CD4-positive, alpha-beta T cell treated with Interleukin-21 for 1 hour (primary cell): Measurements from ENCODE around the gene EEIG1.

Experiments
- DNase-seq: peaks from one replicate; pipeline ENCODE4 v3.0.0-alpha.2; 2020

The EEIG1 gene

GRCh38 chr9:127937388-127938297, 43.1 kb downstream of the EEIG1 start, which contains the start of gene DPM2:
Gene DPM2 (minus strand): TSS chr9:127937854. CDS start chr9:127937820, 34 bp downstream.
- peak; percentile 86 for DNase-seq

GRCh38 chr9:127937056-127937387, 43.8 kb downstream of the EEIG1 start:
- DNase-seq = no peak

GRCh38 chr9:127936347-127936852, 44.4 kb downstream of the EEIG1 start:
- no peak for DNase-seq

- DNase-seq = no peak
Measured at GRCh38 chr9:127935765-127936221, 45.0 kb downstream of the EEIG1 start.

- no peak for DNase-seq
Measured at GRCh38 chr9:127934986-127935385, 45.8 kb downstream of the EEIG1 start.

GRCh38 chr9:127934248-127934647, 46.5 kb downstream of the EEIG1 start:
- DNase-seq = no peak

- DNase-seq = peak; percentile 38
Measured at GRCh38 chr9:127931092-127931881, 49.5 kb downstream of the EEIG1 start.
